H9 (cell line): ENCODE data around the gene TEAD2. TPM values are rescaled to one million over a fixed set of nuclear protein-coding genes. Genes with fewer than 3 reads are reported as not detected.

Experiments used
- DNase-seq: peaks from one replicate; pipeline ENCODE4 v3.0.0-alpha.2; 2017
- H2AFZ ChIP-seq: one replicate; pipeline ENCODE4 v1.6.1; 2013; ENCODE audit warnings: mild to moderate bottlenecking, low read length, control low read depth, moderate library complexity
- H2AK5ac ChIP-seq: 2 replicates; pipeline ENCODE4 v1.6.1; 2013; ENCODE audit warnings: low read length, control low read depth, mixed read lengths; ENCODE audit not compliant: insufficient read length
- H2BK120ac ChIP-seq: one replicate; pipeline ENCODE4 v1.6.1; 2013; ENCODE audit warnings: low read depth, mild to moderate bottlenecking, low read length, control low read depth, inconsistent platforms; ENCODE audit not compliant: poor library complexity, severe bottlenecking
- H2BK12ac ChIP-seq: 2 replicates; pipeline ENCODE4 v1.6.1; 2013; ENCODE audit warnings: low read length, control low read depth, mixed read lengths, low read depth; ENCODE audit not compliant: insufficient read length
- H2BK15ac ChIP-seq: 2 replicates; pipeline ENCODE4 v1.6.1; 2013; ENCODE audit warnings: low read depth, low read length, control low read depth
- H2BK20ac ChIP-seq: one replicate; pipeline ENCODE4 v1.6.1; 2013; ENCODE audit warnings: low read depth, mild to moderate bottlenecking, low read length, control low read depth, inconsistent platforms; ENCODE audit not compliant: poor library complexity, severe bottlenecking
- H2BK5ac ChIP-seq: 2 replicates; pipeline ENCODE4 v1.6.1; 2013; ENCODE audit warnings: low read length, control low read depth, mixed read lengths; ENCODE audit not compliant: insufficient read length
- H3K14ac ChIP-seq: 2 replicates; pipeline ENCODE4 v1.6.1; 2013; ENCODE audit warnings: low read length, control low read depth; ENCODE audit not compliant: insufficient read depth
- H3K18ac ChIP-seq: 2 replicates; pipeline ENCODE4 v1.6.1; 2013; ENCODE audit warnings: low read depth, mild to moderate bottlenecking, mixed read lengths, low read length, control low read depth; ENCODE audit not compliant: insufficient read length
- H3K23ac ChIP-seq: 2 replicates; pipeline ENCODE4 v1.6.1; 2013; ENCODE audit warnings: low read length, control low read depth, mixed read lengths, low read depth; ENCODE audit not compliant: insufficient read length
- H3K23me2 ChIP-seq: 2 replicates; pipeline ENCODE4 v1.6.1; 2013; ENCODE audit warnings: low read depth, mild to moderate bottlenecking, mixed read lengths, low read length, control low read depth; ENCODE audit not compliant: insufficient read length, poor library complexity, severe bottlenecking
- H3K27ac ChIP-seq: 2 replicates; pipeline ENCODE4 v1.5.1; 2013; ENCODE audit warnings: low read length, control low read depth, mixed read lengths, low read depth; ENCODE audit not compliant: insufficient read length
- H3K27me3 ChIP-seq: 2 replicates; pipeline ENCODE4 v1.6.1; 2013; ENCODE audit warnings: low read length, control low read depth, inconsistent platforms; ENCODE audit not compliant: insufficient read depth
- H3K4ac ChIP-seq: 2 replicates; pipeline ENCODE4 v1.6.1; 2013; ENCODE audit warnings: low read depth, mild to moderate bottlenecking, control low read depth, inconsistent platforms, low read length, moderate library complexity
- H3K4me1 ChIP-seq: 2 replicates; pipeline ENCODE4 v1.6.1; 2013; ENCODE audit warnings: low read length, control low read depth, inconsistent platforms; ENCODE audit not compliant: insufficient read depth
- H3K4me2 ChIP-seq: 2 replicates; pipeline ENCODE4 v1.6.1; 2013; ENCODE audit warnings: low read length, control low read depth, mixed read lengths; ENCODE audit not compliant: insufficient read length, insufficient read depth
- H3K56ac ChIP-seq: 2 replicates; pipeline ENCODE4 v1.6.1; 2013; ENCODE audit warnings: low read depth, mild to moderate bottlenecking, mixed read lengths, low read length, control low read depth; ENCODE audit not compliant: insufficient read length
- H3K79me1 ChIP-seq: 2 replicates; pipeline ENCODE4 v1.6.1; 2013; ENCODE audit warnings: low read depth, mild to moderate bottlenecking, moderate library complexity, low read length, control low read depth, inconsistent platforms; ENCODE audit not compliant: insufficient read depth, poor library complexity, severe bottlenecking
- H3K79me2 ChIP-seq: 2 replicates; pipeline ENCODE4 v1.6.1; 2013; ENCODE audit warnings: low read length, control low read depth, inconsistent platforms; ENCODE audit not compliant: insufficient read depth
- H3K9ac ChIP-seq: 2 replicates; pipeline ENCODE4 v1.6.1; 2013; ENCODE audit warnings: low read length, control low read depth, mixed read lengths; ENCODE audit not compliant: insufficient read length; ENCODE audit errors: extremely low read depth
- H3K9me3 ChIP-seq: one replicate; pipeline ENCODE4 v1.6.1; 2013; ENCODE audit warnings: low read depth, low read length, inconsistent platforms; ENCODE audit not compliant: control insufficient read depth
- H3T11ph ChIP-seq: one replicate; pipeline ENCODE4 v1.6.1; 2013; ENCODE audit warnings: mild to moderate bottlenecking, low read length, control low read depth, inconsistent platforms
- H4K20me1 ChIP-seq: one replicate; pipeline ENCODE4 v1.6.1; 2013; ENCODE audit not compliant: control insufficient read depth, insufficient read length, insufficient read depth
- H4K5ac ChIP-seq: 2 replicates; pipeline ENCODE4 v1.6.1; 2013; ENCODE audit warnings: low read depth, mild to moderate bottlenecking, mixed read lengths, low read length, control low read depth; ENCODE audit not compliant: insufficient read length
- H4K8ac ChIP-seq: replicated peaks from 2 replicates; pipeline ENCODE4 v1.6.1; 2013; ENCODE audit warnings: low read length, control low read depth, mixed read lengths, low read depth; ENCODE audit not compliant: insufficient read length
- H4K91ac ChIP-seq: 2 replicates; pipeline ENCODE4 v1.6.1; 2013; ENCODE audit warnings: low read depth, mild to moderate bottlenecking, moderate library complexity, mixed read lengths, low read length, control low read depth; ENCODE audit not compliant: insufficient read length
- H3K27ac Mint-ChIP-seq, 3 experiments: 2 replicates in 2 of 3; 3 replicates in 1 of 3; pipeline ENCODE4 v1.8.0; 2020 to 2021; ENCODE audit warnings: mixed read lengths in 3 of 3, mild to moderate bottlenecking in 1 of 3, moderate library complexity in 1 of 3
- H3K27me3 Mint-ChIP-seq: 2 replicates; pipeline ENCODE4 v1.8.0; 2021; ENCODE audit warnings: low read depth, mild to moderate bottlenecking, moderate library complexity, mixed read lengths
- H3K36me3 Mint-ChIP-seq, 3 experiments: 2 replicates in 2 of 3; 3 replicates in 1 of 3; pipeline ENCODE4 v1.8.0; 2020 to 2021; ENCODE audit warnings: low read depth in 3 of 3, mixed read lengths in 3 of 3; ENCODE audit not compliant: insufficient read depth in 1 of 3
- H3K4me1 Mint-ChIP-seq, 2 experiments: 2 replicates each; pipeline ENCODE4 v1.8.0; 2020; ENCODE audit warnings: mixed read lengths in 2 of 2
- H3K4me3 Mint-ChIP-seq, 2 experiments: 2 replicates in 1 of 2; 3 replicates in 1 of 2; pipeline ENCODE4 v1.8.0; 2020 to 2021; ENCODE audit warnings: mild to moderate bottlenecking in 2 of 2, mixed read lengths in 2 of 2, moderate library complexity in 1 of 2
- H3K9me3 Mint-ChIP-seq, 2 experiments: 2 replicates in 1 of 2; 3 replicates in 1 of 2; pipeline ENCODE4 v1.8.0; 2020; ENCODE audit warnings: mild to moderate bottlenecking in 2 of 2, mixed read lengths in 2 of 2, moderate library complexity in 1 of 2
- WGBS: extraction: QIAGEN DNeasy Blood & Tissue Kit; methylation state at CpG from one replicate; pipeline ENCODE4 v1.1.7; 2013; ENCODE audit warnings: missing lambda C conversion rate, low lambda C conversion rate, mixed read lengths; ENCODE audit not compliant: insufficient read length; ENCODE audit errors: extremely low coverage; 5-methylcytosine and 5-hydroxymethylcytosine counted together
- total RNA-seq: library from RNA; stranded (reverse); gene quantifications from 2 replicates; pipeline ENCODE4 v1.2.1, GENCODE V29; 2021
- TF ChIP-seq, protein P1 (sequence below): fragments of 200-600 bp; sonication (generic); conservative IDR thresholded peaks from 3 replicates; pipeline ENCODE4 v1.8.0; 2021; ENCODE audit warnings: antibody characterized with exemption, mild to moderate bottlenecking

The TEAD2 gene
- total RNA-seq, 1 experiment from 2014 or later, result 126 TPM

DNA sequence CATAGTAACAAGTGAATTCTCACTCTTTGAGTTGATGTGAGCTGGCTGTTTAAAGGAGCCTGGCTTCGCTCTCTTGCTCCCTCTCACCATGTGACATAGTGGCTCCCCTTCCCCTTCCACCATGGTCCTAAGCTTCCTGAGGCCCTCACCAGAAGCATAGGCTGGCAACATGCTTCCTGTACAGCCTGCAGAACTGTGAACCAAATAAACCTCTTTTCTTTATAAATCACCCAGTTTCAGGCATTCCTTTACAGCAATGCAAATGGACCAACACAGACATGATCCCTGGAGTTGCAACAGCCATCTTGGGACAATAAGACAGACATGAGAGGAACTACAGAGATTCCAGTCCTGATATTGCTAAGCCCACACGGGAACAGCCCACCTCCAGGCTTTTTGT lies 12.6 kb downstream of the TEAD2 start:
- no CpG with 5 or more reads among the region's 2 CpGs for WGBS
- Histone ChIP-seq H3K4ac (no peak overlapping the region), H3K56ac (no peak overlapping the region), H4K5ac (no peak overlapping the region), H3K14ac (no peak overlapping the region), H2BK5ac (no peak overlapping the region), H2BK12ac (no peak overlapping the region), H4K91ac (no peak overlapping the region), H3K9ac (no peak overlapping the region), H3K4me2 (no peak overlapping the region), H3K23me2 (no peaks in the 10 kb centered on the region), H3K23ac (no peak overlapping the region), H2BK120ac (no peak overlapping the region), H4K20me1 (no peaks in the 10 kb centered on the region), H2BK20ac (no peak overlapping the region), H3K27me3 (no peaks in the 10 kb centered on the region), H2AK5ac (no peak overlapping the region), H3K18ac (no peak overlapping the region), H3K79me2 (no peaks in the 10 kb centered on the region), H3K4me1 (no peaks in the 10 kb centered on the region), H4K8ac (no peak overlapping the region), H3K79me1 (no peaks in the 10 kb centered on the region), H3K27ac (no peak overlapping the region), H3K9me3 (no peaks in the 10 kb centered on the region), H2AFZ (no peak overlapping the region), H2BK15ac (no peak overlapping the region), H3T11ph (no peak overlapping the region)
- H3K4me1 Mint-ChIP-seq, result peaks cover 3 to 4% of the 10 kb centered on the region in 2 experiments; a peak in 2 of 4 replicates
- H3K4me3 Mint-ChIP-seq, result no peak overlapping the region
- H3K27ac Mint-ChIP-seq, result peak overlapping the region; percentile 40 to 77 (median 72); a peak in 3 of 7 replicates
- no peaks in the 10 kb centered on the region for H3K9me3 Mint-ChIP-seq
- no peak for DNase-seq
- TF ChIP-seq, protein P1, sequence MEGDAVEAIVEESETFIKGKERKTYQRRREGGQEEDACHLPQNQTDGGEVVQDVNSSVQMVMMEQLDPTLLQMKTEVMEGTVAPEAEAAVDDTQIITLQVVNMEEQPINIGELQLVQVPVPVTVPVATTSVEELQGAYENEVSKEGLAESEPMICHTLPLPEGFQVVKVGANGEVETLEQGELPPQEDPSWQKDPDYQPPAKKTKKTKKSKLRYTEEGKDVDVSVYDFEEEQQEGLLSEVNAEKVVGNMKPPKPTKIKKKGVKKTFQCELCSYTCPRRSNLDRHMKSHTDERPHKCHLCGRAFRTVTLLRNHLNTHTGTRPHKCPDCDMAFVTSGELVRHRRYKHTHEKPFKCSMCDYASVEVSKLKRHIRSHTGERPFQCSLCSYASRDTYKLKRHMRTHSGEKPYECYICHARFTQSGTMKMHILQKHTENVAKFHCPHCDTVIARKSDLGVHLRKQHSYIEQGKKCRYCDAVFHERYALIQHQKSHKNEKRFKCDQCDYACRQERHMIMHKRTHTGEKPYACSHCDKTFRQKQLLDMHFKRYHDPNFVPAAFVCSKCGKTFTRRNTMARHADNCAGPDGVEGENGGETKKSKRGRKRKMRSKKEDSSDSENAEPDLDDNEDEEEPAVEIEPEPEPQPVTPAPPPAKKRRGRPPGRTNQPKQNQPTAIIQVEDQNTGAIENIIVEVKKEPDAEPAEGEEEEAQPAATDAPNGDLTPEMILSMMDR, result no peak
- peaks cover 80 to 98% (median 94%) of the 10 kb centered on the region in 3 experiments for H3K36me3 Mint-ChIP-seq
- no peaks in the 10 kb centered on the region for H3K27me3 Mint-ChIP-seq
